Stimulated activated CD8-positive, alpha-beta memory T cell treated with anti-CD3 and anti-CD28 coated beads, Interleukin-7, amount 100 ng/mL, for 24 hours (primary cell): Measurements from ENCODE around the gene KBTBD8.
A peak's percentile ranks its signal among the peaks of the same experiment; 100 is the strongest.

ENCODE experiments used
- DNase-seq: peaks from one replicate; pipeline ENCODE4 v3.0.0-alpha.2; 2020; ENCODE audit warnings: low read depth

The KBTBD8 gene

GRCh38 chr3:66998113-66998903 lies at the start of gene KBTBD8:
Gene KBTBD8 (plus strand): TSS chr3:66998307. CDS start chr3:66998356, 49 bp downstream.
- peak; percentile 85 for DNase-seq

- no peak for DNase-seq
Measured at GRCh38 chr3:66948838-66949237, 49.3 kb upstream of the KBTBD8 start.

- DNase-seq, result no peak
Measured at GRCh38 chr3:66949898-66950297, 48.2 kb upstream of the KBTBD8 start.

GRCh38 chr3:66952357-66952756 lies 45.8 kb upstream of the KBTBD8 start:
- no peak for DNase-seq

GRCh38 chr3:66953934-66954445 lies 44.1 kb upstream of the KBTBD8 start:
- no peak for DNase-seq

- no peak for DNase-seq
Measured at GRCh38 chr3:66956742-66957141, 41.4 kb upstream of the KBTBD8 start.

GRCh38 chr3:66957367-66957766 lies 40.7 kb upstream of the KBTBD8 start:
- DNase-seq, result no peak

- DNase-seq, result no peak
Measured at GRCh38 chr3:66958067-66958466, 40.0 kb upstream of the KBTBD8 start.

- no peak for DNase-seq
Measured at GRCh38 chr3:66962664-66963063, 35.4 kb upstream of the KBTBD8 start.

- no peak for DNase-seq
Measured at GRCh38 chr3:66971245-66971644, 26.9 kb upstream of the KBTBD8 start.

GRCh38 chr3:66971891-66972551 lies 26.1 kb upstream of the KBTBD8 start:
- DNase-seq, result peak; percentile 40

- DNase-seq, result no peak
Measured at GRCh38 chr3:66980791-66981190, 17.3 kb upstream of the KBTBD8 start.

- no peak for DNase-seq
Measured at GRCh38 chr3:66983101-66983500, 15.0 kb upstream of the KBTBD8 start.

GRCh38 chr3:66985336-66985920 lies 12.7 kb upstream of the KBTBD8 start:
- no peak for DNase-seq

GRCh38 chr3:66986406-66986805 lies 11.7 kb upstream of the KBTBD8 start:
- DNase-seq, result no peak

- DNase-seq, result no peak
Measured at GRCh38 chr3:66989241-66989640, 8.9 kb upstream of the KBTBD8 start.

- DNase-seq, result no peak
Measured at GRCh38 chr3:66989860-66990696, 8.0 kb upstream of the KBTBD8 start.

- DNase-seq, result no peak
Measured at GRCh38 chr3:66991459-66991858, 6.6 kb upstream of the KBTBD8 start.

- DNase-seq, result no peak
Measured at GRCh38 chr3:66993082-66993481, 5.0 kb upstream of the KBTBD8 start.

- DNase-seq, result no peak
Measured at GRCh38 chr3:66994588-66994987, 3.5 kb upstream of the KBTBD8 start.

- DNase-seq, result no peak
Measured at GRCh38 chr3:66996696-66997095, 1.4 kb upstream of the KBTBD8 start.

GRCh38 chr3:66997560-66998112 lies 471 bp upstream of the KBTBD8 start:
- DNase-seq, result no peak
